ENCODE measurements around the gene KCNK1.

KCNK1 gene

GRCh38 chr1:233572896-233573295, 41.0 kb upstream of the KCNK1 start:
- DNase-seq (ENCODE audit: low read depth): no peak
- no peak overlapping the region for H3K4me3 ChIP-seq (ENCODE audit: low read length)
- no peak for TF ChIP-seq CTCF (IDR thresholded peaks at IDR 0.05; ENCODE audit: insufficient read depth, low read depth, low read length, missing control alignments)

GRCh38 chr1:233575450-233575849, 38.5 kb upstream of the KCNK1 start:
- no peak for DNase-seq (ENCODE audit: low read depth)
- no peak for TF ChIP-seq CTCF (IDR thresholded peaks at IDR 0.05; ENCODE audit: insufficient read depth, low read depth, low read length, missing control alignments)

GRCh38 chr1:233582439-233582838, 31.5 kb upstream of the KCNK1 start:
- no peak for TF ChIP-seq CTCF (IDR thresholded peaks at IDR 0.05; ENCODE audit: insufficient read depth, low read depth, low read length, missing control alignments)
- DNase-seq (ENCODE audit: low read depth): no peak
- H3K4me3 ChIP-seq (ENCODE audit: low read length): no peak overlapping the region

More at GRCh38 chr1:233575450-233575849, 38.5 kb upstream of the KCNK1 start:
- no peak overlapping the region for H3K4me3 ChIP-seq (ENCODE audit: low read length)

GRCh38 chr1:233584376-233584775, 29.5 kb upstream of the KCNK1 start:
- no peak overlapping the region for H3K4me3 ChIP-seq (ENCODE audit: low read length)
- no peak for DNase-seq (ENCODE audit: low read depth)
- TF ChIP-seq CTCF (IDR thresholded peaks at IDR 0.05; ENCODE audit: insufficient read depth, low read depth, low read length, missing control alignments): no peak

GRCh38 chr1:233584931-233585330, 29.0 kb upstream of the KCNK1 start:
- TF ChIP-seq CTCF (IDR thresholded peaks at IDR 0.05; ENCODE audit: insufficient read depth, low read depth, low read length, missing control alignments): no peak
- DNase-seq (ENCODE audit: low read depth): no peak
- H3K4me3 ChIP-seq (ENCODE audit: low read length): no peak overlapping the region

- H3K4me3 ChIP-seq (ENCODE audit: low read length): no peak overlapping the region
- no peak for TF ChIP-seq CTCF (IDR thresholded peaks at IDR 0.05; ENCODE audit: insufficient read depth, low read depth, low read length, missing control alignments)
- no peak for DNase-seq (ENCODE audit: low read depth)
Observed at GRCh38 chr1:233586301-233586700, 27.6 kb upstream of the KCNK1 start.

GRCh38 chr1:233587196-233587595, 26.7 kb upstream of the KCNK1 start:
- DNase-seq (ENCODE audit: low read depth): no peak
- H3K4me3 ChIP-seq (ENCODE audit: low read length): no peak overlapping the region
- TF ChIP-seq CTCF (IDR thresholded peaks at IDR 0.05; ENCODE audit: insufficient read depth, low read depth, low read length, missing control alignments): no peak
